Measurements from ENCODE around the gene PTPRO. TPM values are rescaled to one million over a fixed set of nuclear protein-coding genes. Genes with fewer than 3 reads are reported as not detected.

Gene PTPRO
- total RNA-seq, 1 experiment from 2014 or later = 0.52 TPM

DNA sequence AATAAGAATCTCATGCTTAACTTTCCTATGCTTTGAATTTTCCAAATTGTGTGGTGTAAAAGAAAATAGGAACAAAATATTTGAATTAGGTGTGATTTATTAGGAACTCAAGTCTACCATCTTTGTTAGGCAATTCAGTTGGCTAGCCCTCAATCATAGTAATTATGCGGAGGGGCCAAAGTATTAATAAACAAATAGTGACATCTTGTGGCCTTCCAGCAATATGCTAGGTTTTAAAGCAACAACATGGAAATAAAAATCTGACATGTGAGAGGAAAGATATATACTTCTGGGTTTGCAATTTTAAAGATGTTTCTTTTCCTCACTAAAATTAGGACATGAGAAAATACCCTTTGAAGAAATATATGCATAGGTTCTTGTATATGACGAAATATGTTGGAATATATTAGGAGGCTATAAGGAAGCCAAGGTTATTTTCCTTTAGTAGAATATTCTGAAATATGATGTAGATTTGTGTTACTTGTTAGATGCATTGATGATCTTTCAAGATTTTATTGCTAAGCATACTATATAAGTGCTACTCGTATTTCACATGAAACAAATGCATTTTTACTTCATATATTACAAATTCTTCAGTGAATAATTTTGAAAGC is 200.4 kb downstream of the PTPRO start:
- no peak overlapping the region for H2AFZ ChIP-seq (ENCODE audit: low read length)
- Mint-ChIP-seq H3K36me3 (ENCODE audit: insufficient read depth in 1 of 3, low read depth in 3 of 3) (peaks cover 4 to 8% (median 5%) of the 10 kb centered on the region in 3 experiments; a peak in 5 of 7 replicates), H3K4me1 (peaks cover 15 to 21% of the 10 kb centered on the region in 2 experiments), H3K27me3 (ENCODE audit: low read depth) (no peaks in the 10 kb centered on the region), H3K27ac (no peak overlapping the region), H3K9me3 (peaks cover 6 to 11% of the 10 kb centered on the region in 2 experiments), H3K4me3 (no peak overlapping the region)
- no peak overlapping the region for H2BK5ac ChIP-seq (ENCODE audit: insufficient read length, low read length)
- H3K4ac ChIP-seq (ENCODE audit: low read depth, low read length) = no peak overlapping the region
- no peak overlapping the region for H2BK12ac ChIP-seq (ENCODE audit: insufficient read length, low read depth, low read length)
- H3K9me3 ChIP-seq (ENCODE audit: control insufficient read depth, low read depth, low read length) = no peaks in the 10 kb centered on the region
- H3K9ac ChIP-seq (ENCODE audit: extremely low read depth, insufficient read length, low read length) = no peak overlapping the region
- TF ChIP-seq, protein P1, sequence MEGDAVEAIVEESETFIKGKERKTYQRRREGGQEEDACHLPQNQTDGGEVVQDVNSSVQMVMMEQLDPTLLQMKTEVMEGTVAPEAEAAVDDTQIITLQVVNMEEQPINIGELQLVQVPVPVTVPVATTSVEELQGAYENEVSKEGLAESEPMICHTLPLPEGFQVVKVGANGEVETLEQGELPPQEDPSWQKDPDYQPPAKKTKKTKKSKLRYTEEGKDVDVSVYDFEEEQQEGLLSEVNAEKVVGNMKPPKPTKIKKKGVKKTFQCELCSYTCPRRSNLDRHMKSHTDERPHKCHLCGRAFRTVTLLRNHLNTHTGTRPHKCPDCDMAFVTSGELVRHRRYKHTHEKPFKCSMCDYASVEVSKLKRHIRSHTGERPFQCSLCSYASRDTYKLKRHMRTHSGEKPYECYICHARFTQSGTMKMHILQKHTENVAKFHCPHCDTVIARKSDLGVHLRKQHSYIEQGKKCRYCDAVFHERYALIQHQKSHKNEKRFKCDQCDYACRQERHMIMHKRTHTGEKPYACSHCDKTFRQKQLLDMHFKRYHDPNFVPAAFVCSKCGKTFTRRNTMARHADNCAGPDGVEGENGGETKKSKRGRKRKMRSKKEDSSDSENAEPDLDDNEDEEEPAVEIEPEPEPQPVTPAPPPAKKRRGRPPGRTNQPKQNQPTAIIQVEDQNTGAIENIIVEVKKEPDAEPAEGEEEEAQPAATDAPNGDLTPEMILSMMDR (conservative IDR thresholded peaks at IDR 0.05) = peak; percentile 74
- no peak for DNase-seq
- H3K79me2 ChIP-seq (ENCODE audit: insufficient read depth, low read length) = no peaks in the 10 kb centered on the region
- no peak overlapping the region for H3K23ac ChIP-seq (ENCODE audit: insufficient read length, low read depth, low read length)
- H4K8ac ChIP-seq (replicated peaks; ENCODE audit: insufficient read length, low read depth, low read length) = no peak overlapping the region
- no peak overlapping the region for H3K4me2 ChIP-seq (ENCODE audit: insufficient read depth, insufficient read length, low read length)
- H3K14ac ChIP-seq (ENCODE audit: insufficient read depth, low read length) = no peak overlapping the region
- no peak overlapping the region for H2BK20ac ChIP-seq (ENCODE audit: low read depth, low read length, poor library complexity, severe bottlenecking)
- no peaks in the 10 kb centered on the region for H3K79me1 ChIP-seq (ENCODE audit: insufficient read depth, low read depth, low read length, poor library complexity, severe bottlenecking)
- no peak overlapping the region for H2AK5ac ChIP-seq (ENCODE audit: insufficient read length, low read length)
- H3K27me3 ChIP-seq (ENCODE audit: insufficient read depth, low read length) = no peaks in the 10 kb centered on the region
- H2BK15ac ChIP-seq (ENCODE audit: low read depth, low read length) = no peak overlapping the region
- WGBS (ENCODE audit: extremely low coverage, insufficient read length, low lambda C conversion rate) = no CpG with 5 or more reads among the region's 3 CpGs
- H3K56ac ChIP-seq (ENCODE audit: insufficient read length, low read depth, low read length) = no peak overlapping the region
- no peaks in the 10 kb centered on the region for H4K20me1 ChIP-seq (ENCODE audit: control insufficient read depth, insufficient read depth, insufficient read length)
- H4K91ac ChIP-seq (ENCODE audit: insufficient read length, low read depth, low read length) = no peak overlapping the region
- no peak overlapping the region for H4K5ac ChIP-seq (ENCODE audit: insufficient read length, low read depth, low read length)
- no peak overlapping the region for H3K27ac ChIP-seq (ENCODE audit: insufficient read length, low read depth, low read length)
- no peak overlapping the region for H3T11ph ChIP-seq (ENCODE audit: low read length)
- no peak overlapping the region for H3K18ac ChIP-seq (ENCODE audit: insufficient read length, low read depth, low read length)
- H3K4me1 ChIP-seq (ENCODE audit: insufficient read depth, low read length) = no peaks in the 10 kb centered on the region; the same call in 1 of the 2 replicates
- H2BK120ac ChIP-seq (ENCODE audit: low read depth, low read length, poor library complexity, severe bottlenecking) = no peak overlapping the region
- no peaks in the 10 kb centered on the region for H3K23me2 ChIP-seq (ENCODE audit: insufficient read length, low read depth, low read length, poor library complexity, severe bottlenecking)

All from H9 (cell line).